Stimulated activated CD8-positive, alpha-beta memory T cell treated with anti-CD3 and anti-CD28 coated beads, Interleukin-4, amount 100 ng/mL, for 4 hours (primary cell): Measurements from ENCODE around the gene OR52E2.

ENCODE experiments used
- DNase-seq, 2 donors: peaks; one replicate each; pipeline ENCODE4 v3.0.0-alpha.2; 2020; ENCODE audit warnings: low read depth in 2 of 2, low spot score in 1 of 2

The OR52E2 gene

GRCh38 chr11:5013012-5013411 is 46.4 kb downstream of the OR52E2 start:
- no peak for DNase-seq

- no peak for DNase-seq
These were observed 48.2 kb downstream of the OR52E2 start for GRCh38 chr11:5011254-5011653.
